Adrenal gland (tissue), 12 donors: ENCODE measurements around the gene DSCAML1. TPM values are rescaled to one million over a fixed set of nuclear protein-coding genes. Genes with fewer than 3 reads are reported as not detected.

Experiments
- DNase-seq, 7 donors: peaks; one replicate each; pipeline ENCODE4 v3.0.0-alpha.2; 2019 to 2020
- H3K27ac ChIP-seq, 5 donors: fragments of 200-600 bp; sonication (generic) in 4 of 5; 1 replicate in 3 of 5; 2 replicates in 2 of 5; pipeline versions ENCODE4 v1.5.1 to v1.8.0; 2016 to 2020; ENCODE audit warnings: mild to moderate bottlenecking in 1 of 5
- H3K27me3 ChIP-seq: fragments of 200-600 bp; 2 replicates; pipeline ENCODE4 v1.8.0; 2021
- H3K36me3 ChIP-seq, 2 donors: fragments of 200-600 bp; replicated peaks in 1 of 2; 1 replicate in 1 of 2; 2 replicates in 1 of 2; pipeline versions ENCODE4 v1.5.1 to v1.8.0; 2018 to 2022
- H3K4me1 ChIP-seq, 2 donors: fragments of 200-600 bp; replicated peaks in 1 of 2; 1 replicate in 1 of 2; 2 replicates in 1 of 2; pipeline versions ENCODE4 v1.5.1 to v1.8.0; 2018 to 2021
- H3K4me3 ChIP-seq, 4 donors: fragments of 200-600 bp; sonication (generic) in 3 of 4; one replicate each; pipeline ENCODE4 v1.5.1; 2016 to 2018
- H3K9me3 ChIP-seq, 3 donors: fragments of 200-600 bp; sonication (generic) in 1 of 3; replicated peaks in 1 of 3; 1 replicate in 2 of 3; 2 replicates in 1 of 3; pipeline versions ENCODE4 v1.5.1 to v1.8.0; 2016 to 2021
- CTCF ChIP-seq, 6 experiments: fragments of 450-650 bp in 4 of 6; fragments of 200-600 bp in 2 of 6; sonication (generic) in 1 of 6; IDR thresholded peaks; 1 replicate in 5 of 6; 2 replicates in 1 of 6; pipeline versions ENCODE4 v1.5.1 to v1.8.0; 2016 to 2021; ENCODE audit warnings: antibody characterized with exemption in 6 of 6, mild to moderate bottlenecking in 2 of 6, moderate library complexity in 1 of 6
- POLR2A ChIP-seq, 2 donors: fragments of 450-650 bp; IDR thresholded peaks; one replicate each; pipeline ENCODE4 v1.6.1; 2017; ENCODE audit warnings: antibody characterized with exemption in 2 of 2, mild to moderate bottlenecking in 2 of 2, moderate library complexity in 1 of 2
- whole genome bisulfite sequencing, 4 donors: extraction: QIAGEN DNeasy Blood & Tissue Kit in 2 of 4; methylation state at CpG; one replicate each; pipeline versions ENCODE4 v1.1.5 to v1.1.7; 2013 to 2017; 5-methylcytosine and 5-hydroxymethylcytosine counted together
- intact Hi-C, 2 donors: fragments of 100-400 bp; cut with DNase I; formaldehyde crosslinking; loops; one replicate each; pipeline versions ENCODE4 v1.14.1 to v1.15.0; 2022 to 2023
- polyA plus RNA-seq, 3 donors: library from polyadenylated mRNA; stranded (reverse); fragments of 200-250 nt in 2 of 3; fragments of 350-450 nt in 1 of 3; fragmentation: Illumina TruSeq in 1 of 3; extraction: RNeasy Lipid Tissue Mini Kit (QIAGEN cat#74804) in 1 of 3; gene quantifications; one replicate each; pipeline ENCODE4 v1.2.3, GENCODE V29; 2013 to 2014
- total RNA-seq, 9 donors: library from RNA; depleted of rRNA in 4 of 9; stranded (reverse); fragments of >200 nt in 4 of 9; fragments of 120-200 nt in 1 of 9; fragmentation: NEBNext Ultra II Directional in 1 of 9; extraction: Animal tissue kit (Norgen Biotek cat#: 25700) in 1 of 9; gene quantifications; one replicate each; pipeline versions ENCODE4 v1.1.0 to v1.2.4, GENCODE V29; 2013 to 2023
- donor health status: healthy with polysubstance abuse.
- donor health status: Bipolar disorder and iron deficiency.
- donor health status: DM: yes; HTN: yes; CAD: no.
- donor health status: DM: no; HTN: no; CAD: no.
- donor health status: DM: no; HTN: no; CAD: no.
- donor health status: DM: yes; HTN: yes; CAD: no.

The DSCAML1 gene
- total and polyA plus RNA-seq, 12 donors: 0.09 to 1.9 (median 0.55) TPM; not detected in 1

GRCh38 chr11:117629891-117630538, 167.0 kb downstream of the DSCAML1 start:
- TF ChIP-seq POLR2A (IDR thresholded peaks at IDR 0.05): no peak
- no peak for TF ChIP-seq CTCF (IDR thresholded peaks at IDR 0.05)
- Histone ChIP-seq H3K9me3 (no peaks in the 10 kb centered on the region), H3K27me3 (no peaks in the 10 kb centered on the region), H3K4me3 (no peak overlapping the region), H3K27ac (no peak overlapping the region), H3K4me1 (no peaks in the 10 kb centered on the region), H3K36me3 (no peaks in the 10 kb centered on the region)
- DNase-seq: no peak
- intact Hi-C loops: no loop called here
- WGBS, 4 donors: 86 to 96% (median 89%) methylated on average over 9 of the region's 9 CpGs

GRCh38 chr11:117629146-117629545, 167.9 kb downstream of the DSCAML1 start:
- DNase-seq: no peak
- Histone ChIP-seq H3K4me3 (no peak overlapping the region), H3K27me3 (no peaks in the 10 kb centered on the region), H3K9me3 (no peaks in the 10 kb centered on the region), H3K4me1 (no peaks in the 10 kb centered on the region), H3K36me3 (no peaks in the 10 kb centered on the region), H3K27ac (no peak overlapping the region)
- TF ChIP-seq CTCF (IDR thresholded peaks at IDR 0.05): no peak
- TF ChIP-seq POLR2A (IDR thresholded peaks at IDR 0.05): no peak
- intact Hi-C loops: no loop called here
- 93 to 100% (median 95%) methylated on average over 3 to 6 of the region's 6 CpGs for WGBS, 4 donors

- WGBS, 4 donors: 78 to 88% (median 82%) methylated on average over 11 to 13 of the region's 13 CpGs
- Histone ChIP-seq H3K4me1 (no peaks in the 10 kb centered on the region), H3K36me3 (no peaks in the 10 kb centered on the region), H3K4me3 (no peak overlapping the region), H3K9me3 (no peaks in the 10 kb centered on the region), H3K27me3 (no peaks in the 10 kb centered on the region), H3K27ac (no peak overlapping the region)
- DNase-seq: no peak
- intact Hi-C loops: no loop called here
- TF ChIP-seq POLR2A (IDR thresholded peaks at IDR 0.05) (no peak), CTCF (IDR thresholded peaks at IDR 0.05) (no peak)
Observed at GRCh38 chr11:117627259-117627658, 169.8 kb downstream of the DSCAML1 start.

GRCh38 chr11:117626576-117626975, 170.4 kb downstream of the DSCAML1 start:
- Histone ChIP-seq H3K9me3 (no peaks in the 10 kb centered on the region), H3K27me3 (no peaks in the 10 kb centered on the region), H3K27ac (no peak overlapping the region), H3K36me3 (no peaks in the 10 kb centered on the region), H3K4me3 (no peak overlapping the region), H3K4me1 (no peaks in the 10 kb centered on the region)
- intact Hi-C loops: no loop called here
- 88 to 89% (median 89%) methylated on average over 7 to 9 of the region's 9 CpGs for WGBS, 4 donors
- TF ChIP-seq POLR2A (IDR thresholded peaks at IDR 0.05) (no peak), CTCF (IDR thresholded peaks at IDR 0.05) (no peak)
- DNase-seq: no peak
